G401.6 (cell line): Measurements from ENCODE around the gene GLB1L.
A peak's percentile ranks its signal among the peaks of the same experiment; 100 is the strongest.
"Not testable (repeated sequence)": the region's sequence is repeated elsewhere in the genome, so short reads cannot be mapped to it uniquely, and the experiment has no call there.

Experiments used
- FAIRE-seq: peaks from 2 replicates; lab custom pipeline; 2012; peaks lifted over from hg19 to GRCh38; lab: Jason Lieb, UNC

The GLB1L gene

DNA sequence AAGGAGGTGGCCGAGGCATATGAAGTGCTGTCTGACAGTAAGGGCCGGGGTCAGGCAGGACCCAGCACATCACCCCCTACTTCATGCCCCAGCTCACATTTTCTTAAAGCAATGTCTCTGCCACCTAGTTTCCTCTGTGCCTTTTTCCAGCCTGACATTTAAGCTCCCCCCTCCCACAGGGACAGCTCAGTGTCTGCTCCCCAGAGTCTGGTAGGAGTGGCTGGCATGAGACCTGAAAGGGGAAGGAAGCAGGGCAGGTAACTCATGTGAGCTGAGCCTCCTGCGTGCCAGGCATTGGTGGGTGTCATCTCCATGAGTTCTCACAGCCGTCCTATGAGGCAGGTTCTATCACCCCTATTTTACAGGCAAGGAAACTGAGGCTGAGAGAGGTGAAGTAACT, 35.4 kb upstream of the GLB1L start:
- FAIRE-seq = no peak

DNA sequence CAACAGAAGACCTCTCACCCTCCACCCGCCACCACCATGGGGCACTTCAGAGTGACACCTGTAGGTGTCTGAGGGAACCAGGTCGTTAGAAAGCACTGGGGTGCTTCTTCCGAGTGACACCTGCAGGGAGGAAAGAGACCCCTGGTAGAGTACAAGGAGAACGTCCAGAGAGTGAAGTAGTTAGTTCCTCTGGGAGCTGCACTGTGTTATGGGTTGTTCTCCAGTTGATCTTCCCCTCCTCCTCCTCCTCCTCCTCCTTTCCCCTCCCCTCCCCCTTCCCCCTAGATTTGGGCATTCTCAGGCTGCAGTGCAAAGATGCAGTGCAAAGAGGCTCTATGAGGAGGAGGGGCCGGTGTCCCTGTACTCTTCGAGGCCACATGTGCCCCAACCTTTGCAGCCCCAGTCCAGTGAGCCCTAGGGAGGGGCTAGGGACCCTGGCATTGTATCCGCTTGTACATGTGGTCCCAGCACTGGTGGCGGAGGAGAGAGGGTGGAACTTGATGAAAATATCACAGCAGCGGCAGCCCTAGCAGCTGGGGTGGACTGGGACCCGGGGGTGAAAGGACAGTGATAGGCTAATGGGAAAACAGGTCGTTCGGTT, 34.8 kb upstream of the GLB1L start:
- no peak for FAIRE-seq

DNA sequence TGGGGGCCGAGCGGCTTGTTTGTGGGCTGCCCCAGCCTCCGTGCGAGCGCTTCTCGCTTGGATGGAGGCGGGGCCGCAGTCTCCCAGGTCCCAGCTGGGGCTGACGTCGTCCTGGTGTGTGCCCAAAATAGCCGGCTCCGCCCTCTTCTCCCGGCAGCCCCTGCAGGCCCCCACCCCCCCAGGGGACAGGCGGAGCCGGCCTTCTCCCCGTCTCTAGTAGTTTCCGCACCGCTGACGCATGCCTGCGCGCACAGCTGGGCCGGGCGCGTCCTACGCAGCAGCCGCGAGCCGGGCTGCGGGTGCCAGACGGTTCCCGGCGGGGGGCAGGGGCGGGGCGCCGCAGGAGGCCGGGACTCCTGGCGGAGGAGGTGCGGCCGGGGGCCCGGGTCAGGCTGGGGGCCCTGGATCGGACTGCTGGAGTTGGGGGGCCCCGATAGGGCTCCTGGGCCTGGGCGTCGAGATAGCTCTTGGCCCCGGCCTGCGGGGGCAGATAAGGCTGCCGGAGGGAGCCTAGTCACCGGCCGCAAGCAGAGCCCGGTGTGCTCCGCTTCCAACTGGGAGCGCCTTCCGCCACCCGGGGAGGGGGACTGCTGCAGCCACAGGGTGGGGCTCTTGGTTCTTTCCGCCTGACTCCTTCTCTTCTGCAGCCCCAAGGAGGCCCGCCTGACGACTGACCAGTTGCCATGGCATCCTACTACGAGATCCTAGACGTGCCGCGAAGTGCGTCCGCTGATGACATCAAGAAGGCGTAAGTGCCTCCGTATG, 34.1 kb upstream of the GLB1L start, which contains the start of gene DNAJB2:
Gene DNAJB2 (plus strand): TSS at position 216 of the 765 bp plus-strand sequence. CDS start 468 bp downstream, at position 684.
- FAIRE-seq = peak; percentile 97

DNA sequence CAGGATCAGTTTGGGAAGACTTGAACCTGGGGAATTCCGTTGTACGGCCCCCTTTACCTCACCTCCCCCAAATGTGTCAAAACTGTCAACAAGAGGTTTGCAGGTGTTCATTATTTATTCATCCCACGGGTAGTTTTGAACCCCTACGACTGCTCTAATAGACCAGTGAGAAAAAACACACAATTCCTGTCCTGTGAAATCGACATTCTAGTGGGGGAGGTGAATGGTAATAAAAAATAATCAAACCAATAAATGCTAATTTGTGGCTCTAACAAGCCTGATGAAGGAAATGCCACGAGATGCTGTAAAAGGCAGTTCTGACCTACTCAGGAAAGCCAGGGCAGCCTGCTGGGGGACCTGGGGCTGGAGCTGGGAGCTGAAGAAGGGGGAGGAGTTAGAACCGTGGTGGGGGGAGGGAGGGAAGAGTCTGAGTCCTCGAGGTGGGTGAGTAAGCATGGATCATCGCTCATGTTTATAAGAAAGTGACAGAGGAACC, 33.5 kb upstream of the GLB1L start:
- FAIRE-seq = no peak

DNA sequence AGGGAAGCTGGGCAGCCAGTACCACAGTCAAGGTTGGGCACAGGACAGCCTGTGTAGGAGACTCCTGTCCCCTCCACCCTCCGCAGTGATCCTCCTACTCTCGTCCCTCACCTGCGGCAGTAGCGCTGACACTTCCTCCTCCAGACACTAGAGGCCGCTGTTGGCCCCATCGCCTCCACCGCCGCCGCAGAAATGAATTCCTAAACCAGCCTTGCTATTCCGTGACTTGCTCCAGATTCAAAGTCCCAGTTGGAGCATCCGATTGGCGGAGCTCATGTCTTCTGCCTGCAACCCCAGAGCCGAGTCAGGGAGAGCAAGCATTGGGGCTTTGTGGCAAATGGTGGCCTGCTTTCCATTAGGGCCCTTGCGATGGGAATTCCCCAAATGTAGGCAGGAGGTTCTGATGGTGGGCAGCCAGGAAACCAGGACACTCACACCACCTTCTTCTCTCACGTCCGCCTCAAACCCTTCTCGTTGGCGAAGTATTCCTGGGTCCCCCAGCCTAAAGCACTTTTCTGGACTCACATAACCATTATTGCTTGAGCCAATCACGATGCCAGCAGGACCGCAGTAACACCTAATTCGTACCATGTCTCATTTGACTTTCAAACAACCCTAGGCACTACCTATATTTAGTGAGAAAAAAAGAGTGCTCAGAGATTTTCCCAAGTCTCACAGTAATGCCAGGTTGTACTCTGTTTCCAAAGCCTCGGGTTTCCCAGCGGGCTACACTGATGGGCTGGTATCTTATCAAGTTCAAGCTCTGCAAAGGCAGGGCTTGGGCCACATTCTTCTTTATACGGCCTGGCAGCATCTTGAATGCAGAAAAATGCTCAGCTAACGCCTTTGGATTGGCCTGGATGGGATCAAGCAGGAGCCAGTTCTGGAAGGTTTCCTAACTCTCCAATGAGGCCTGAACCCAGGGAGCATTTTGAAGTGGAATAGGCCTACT, 32.7 kb upstream of the GLB1L start:
- peak; percentile 89 for FAIRE-seq

DNA sequence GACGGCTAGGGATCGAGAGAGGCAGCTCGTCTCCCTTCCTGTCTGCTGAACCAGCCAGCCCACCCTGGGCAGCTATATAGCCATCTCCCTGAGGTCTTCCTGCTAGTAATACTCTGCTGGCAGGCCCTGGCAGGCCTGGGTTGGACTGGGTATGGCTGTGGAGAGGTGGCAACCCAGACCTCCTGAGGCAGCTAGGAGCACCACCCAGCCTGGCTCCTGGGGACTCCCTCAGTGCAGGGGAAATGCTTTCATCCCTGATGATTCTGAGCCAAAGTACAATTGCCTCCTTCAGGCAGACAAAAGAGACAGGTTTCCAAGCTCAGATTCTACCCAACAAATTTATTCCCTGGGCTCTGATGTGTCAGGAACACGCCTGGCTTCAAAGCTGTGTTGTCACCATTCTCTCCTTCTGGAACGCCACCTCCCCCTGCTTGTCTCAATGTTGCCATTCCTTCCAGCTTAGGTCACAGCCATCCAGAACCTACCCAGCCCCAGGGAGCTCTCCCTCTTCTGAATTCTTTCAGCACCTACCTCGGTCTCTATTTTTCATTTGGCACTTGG, 29.2 kb upstream of the GLB1L start:
- peak; percentile 92 for FAIRE-seq

DNA sequence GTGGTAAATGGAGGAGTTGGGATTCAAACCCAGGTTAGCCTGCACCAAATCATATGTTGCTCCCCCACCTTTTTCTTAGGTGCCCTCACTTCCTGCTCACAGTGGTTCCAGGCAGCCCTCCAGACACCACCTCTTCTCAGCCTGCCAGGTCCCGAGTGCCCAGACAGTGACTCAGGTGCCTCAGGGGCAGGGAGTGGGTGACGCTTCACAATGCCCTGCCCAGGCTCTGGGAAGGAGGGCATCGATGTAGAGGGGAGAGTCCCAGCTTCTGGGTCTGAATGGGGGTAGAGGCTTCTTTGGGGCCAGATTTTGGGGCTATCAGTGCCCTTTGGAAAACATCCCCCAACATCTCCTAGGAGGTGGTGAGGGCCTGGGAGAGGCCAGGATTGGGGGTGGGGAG, 28.7 kb upstream of the GLB1L start:
- FAIRE-seq = no peak

DNA sequence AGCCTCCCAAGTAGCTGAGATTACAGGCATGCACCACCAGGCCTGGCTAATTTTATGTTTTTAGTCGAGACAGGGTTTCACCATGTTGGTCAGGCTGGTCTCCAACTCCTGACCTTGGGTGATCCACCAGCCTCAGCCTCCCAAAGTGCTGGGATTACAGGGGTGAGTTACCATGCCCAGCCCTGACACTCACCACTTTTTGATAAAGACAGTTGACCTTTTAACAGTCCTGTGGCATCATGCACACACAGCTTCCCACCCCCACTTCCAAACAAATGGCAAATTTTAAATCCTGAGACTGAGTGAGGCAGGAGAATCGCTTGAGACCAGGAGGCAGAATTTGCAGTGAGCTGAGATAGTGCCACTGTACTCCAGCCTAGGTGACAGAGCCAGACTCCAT, 27.8 kb upstream of the GLB1L start:
- FAIRE-seq = no peak

DNA sequence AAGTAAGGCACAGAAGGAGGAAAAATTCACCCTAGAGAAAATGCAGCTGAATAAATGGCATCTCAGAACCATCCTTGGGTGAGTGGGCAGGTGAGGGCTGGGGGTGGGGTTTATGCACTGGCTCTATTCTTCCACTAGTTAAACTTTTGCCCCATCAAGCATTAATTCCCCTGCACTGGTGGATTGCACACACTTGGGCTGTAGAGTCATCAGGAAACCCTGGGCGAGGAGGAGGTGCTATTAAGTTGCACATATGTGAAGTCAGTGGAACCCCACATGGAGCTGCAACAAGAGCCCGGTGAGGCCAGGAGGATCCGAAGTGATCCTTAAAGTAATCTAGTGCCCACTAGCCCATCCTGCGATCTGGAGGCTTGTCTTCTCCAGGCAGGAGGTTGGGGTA, 27.1 kb upstream of the GLB1L start:
- no peak for FAIRE-seq

DNA sequence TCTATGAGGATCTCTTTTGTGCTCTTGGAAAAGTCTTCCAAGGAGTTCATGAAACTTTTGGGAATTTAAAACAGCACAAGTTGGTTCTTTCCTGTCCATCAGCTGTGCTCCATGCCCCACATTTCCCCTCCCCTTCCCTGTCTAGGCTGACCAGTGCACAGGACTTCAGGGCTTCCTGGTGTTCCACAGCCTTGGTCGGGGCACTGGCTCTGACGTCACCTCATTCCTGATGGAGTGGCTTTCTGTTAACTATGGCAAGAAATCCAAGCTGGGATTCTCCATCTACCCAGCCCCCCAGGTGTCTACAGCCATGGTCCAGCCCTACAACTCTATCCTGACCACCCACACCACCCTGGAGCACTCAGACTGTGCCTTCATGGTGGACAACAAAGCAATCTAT, 25.8 kb upstream of the GLB1L start:
- no peak for FAIRE-seq

DNA sequence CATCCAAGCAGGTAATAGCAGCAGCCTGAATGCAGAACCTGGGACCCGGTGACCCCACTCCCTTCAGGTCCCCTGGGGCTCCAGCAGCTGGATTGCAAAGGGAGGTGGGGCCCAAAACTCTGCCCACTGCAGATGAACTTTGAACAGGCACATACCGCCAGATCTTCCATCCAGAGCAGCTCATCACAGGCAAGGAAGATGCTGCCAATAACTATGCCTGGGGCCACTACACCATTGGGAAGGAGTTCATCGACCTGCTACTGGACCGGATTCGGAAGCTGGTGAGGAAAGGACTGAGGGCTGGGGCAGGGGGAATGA, 24.8 kb upstream of the GLB1L start:
- FAIRE-seq = no peak

DNA sequence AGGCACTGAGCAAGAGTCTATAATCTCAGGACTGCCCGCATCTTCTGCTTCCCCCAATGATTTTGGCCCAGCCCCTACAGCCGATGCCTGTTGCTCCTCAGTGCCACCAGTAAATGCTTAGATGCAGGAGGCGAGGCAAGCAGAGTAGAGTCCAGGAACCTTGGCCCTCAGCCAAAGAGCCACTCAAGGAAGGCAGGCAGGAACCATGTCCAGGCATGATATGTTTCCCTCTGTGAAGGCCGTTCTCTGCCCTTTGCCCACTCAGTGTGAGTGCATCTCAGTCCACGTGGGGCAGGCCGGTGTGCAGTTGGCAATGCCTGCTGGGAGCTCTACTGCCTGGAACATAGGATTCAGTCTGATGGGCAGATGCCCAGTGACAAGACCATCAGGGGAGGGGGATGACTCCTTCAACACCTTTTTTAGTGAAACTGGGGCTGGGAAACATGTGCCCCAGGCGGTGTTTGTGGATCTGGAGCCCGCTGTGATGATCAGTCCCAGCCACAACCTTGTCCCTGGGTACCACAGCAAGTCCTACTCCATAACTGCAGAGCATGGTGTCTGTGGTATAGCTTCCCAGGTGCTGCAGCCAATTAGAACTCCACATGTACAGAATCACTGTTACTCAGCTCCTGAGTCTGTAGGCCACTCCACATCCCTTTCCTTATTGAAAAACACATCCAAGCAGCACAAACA, 24.3 kb upstream of the GLB1L start:
- FAIRE-seq = no peak

DNA sequence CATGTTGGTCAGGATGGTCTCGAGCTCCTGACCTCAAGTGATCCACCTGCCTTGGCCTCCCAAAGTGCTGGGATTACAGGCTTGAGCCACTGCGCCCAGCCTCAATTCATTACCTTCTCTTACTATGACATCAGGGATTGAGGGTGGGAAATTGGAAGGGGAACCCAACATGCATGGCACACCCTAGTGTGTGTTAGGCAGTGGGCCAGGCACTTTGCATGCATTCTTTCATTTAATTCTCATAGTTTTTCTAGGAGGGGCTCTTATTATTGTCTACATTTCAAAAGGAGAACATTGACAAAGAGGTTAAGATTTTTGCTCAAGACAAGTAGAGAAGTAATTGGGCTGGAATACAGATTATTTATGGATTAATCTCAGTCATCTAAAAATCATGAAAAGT, 23.1 kb upstream of the GLB1L start:
- FAIRE-seq = no peak

DNA sequence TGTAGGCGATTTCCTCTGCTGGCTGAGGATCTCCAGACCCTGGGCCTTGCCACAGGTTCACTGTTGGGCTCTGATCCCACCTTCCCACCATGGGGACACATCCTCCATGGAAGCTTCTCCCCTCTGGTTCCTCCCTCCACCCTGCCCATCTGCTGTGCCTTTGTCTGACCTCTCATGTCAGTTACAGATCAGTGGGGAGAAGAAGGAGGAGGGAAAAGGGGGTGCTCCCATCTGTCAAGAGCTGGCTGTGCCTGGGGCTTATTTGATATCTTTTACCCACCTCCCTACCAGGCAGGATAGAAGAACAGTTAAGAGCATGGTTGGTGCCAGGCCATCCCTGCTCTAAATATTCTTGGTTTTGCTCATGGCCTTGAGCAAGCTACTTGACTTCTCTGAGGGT, 21.6 kb upstream of the GLB1L start:
- no peak for FAIRE-seq

DNA sequence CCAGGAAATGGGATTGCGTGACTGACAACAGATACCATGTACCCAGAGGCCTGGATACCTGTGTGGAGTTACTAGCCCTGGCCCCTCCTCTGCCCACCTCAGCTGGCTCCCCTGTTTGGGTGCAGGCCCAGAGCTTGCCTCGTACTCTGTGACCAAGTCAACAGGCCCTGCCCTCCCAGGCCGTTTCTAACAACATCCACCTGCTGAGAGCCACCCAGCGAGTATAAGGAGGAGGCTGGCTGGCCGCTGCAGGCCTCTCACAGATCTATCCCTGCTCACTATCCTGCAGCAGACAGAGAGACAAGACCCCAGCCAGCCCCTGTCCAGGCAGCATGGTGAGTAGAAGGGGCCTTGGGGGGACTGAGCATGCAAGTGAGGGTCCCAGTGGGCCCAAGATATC, 21.0 kb upstream of the GLB1L start:
- FAIRE-seq = no peak

DNA sequence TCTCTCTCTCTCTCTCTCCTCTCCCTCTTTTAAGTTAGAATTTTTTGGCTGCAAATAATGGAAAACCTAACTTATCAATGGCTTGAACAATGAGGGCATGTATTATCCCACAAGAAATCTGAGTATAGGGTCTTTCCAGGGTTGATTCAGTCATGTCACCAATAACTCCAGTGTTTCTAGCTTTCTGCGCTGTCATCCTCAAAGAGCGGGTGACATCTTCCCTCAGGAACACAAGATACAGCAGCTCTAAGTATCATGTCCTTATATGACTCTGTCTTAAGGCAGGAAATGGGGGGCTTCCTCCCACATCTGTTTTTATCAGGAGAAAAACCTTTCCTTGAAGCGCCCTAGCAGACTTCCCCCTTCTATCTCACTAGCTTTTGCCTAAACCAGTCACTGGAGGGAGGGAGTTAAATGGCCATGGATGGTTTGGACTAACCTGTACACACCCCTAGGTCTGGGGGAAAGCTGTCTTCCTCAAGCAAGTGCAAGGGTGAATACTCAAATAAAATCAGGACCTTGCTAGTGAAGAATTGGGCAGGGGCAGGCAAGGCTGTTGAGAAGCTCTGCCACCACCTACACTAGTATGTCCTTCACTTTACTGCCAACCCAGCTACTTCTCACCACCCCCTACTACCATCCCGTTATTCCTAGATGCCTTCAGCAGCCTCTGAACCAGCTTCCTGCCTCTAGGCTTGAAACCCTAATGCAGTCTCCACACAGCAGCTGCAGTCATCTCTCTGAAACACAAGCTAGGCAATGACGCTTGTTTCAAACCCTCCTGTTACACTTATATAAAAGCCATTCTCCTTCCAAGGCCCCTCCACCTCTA, 16.0 kb upstream of the GLB1L start:
- no peak for FAIRE-seq

DNA sequence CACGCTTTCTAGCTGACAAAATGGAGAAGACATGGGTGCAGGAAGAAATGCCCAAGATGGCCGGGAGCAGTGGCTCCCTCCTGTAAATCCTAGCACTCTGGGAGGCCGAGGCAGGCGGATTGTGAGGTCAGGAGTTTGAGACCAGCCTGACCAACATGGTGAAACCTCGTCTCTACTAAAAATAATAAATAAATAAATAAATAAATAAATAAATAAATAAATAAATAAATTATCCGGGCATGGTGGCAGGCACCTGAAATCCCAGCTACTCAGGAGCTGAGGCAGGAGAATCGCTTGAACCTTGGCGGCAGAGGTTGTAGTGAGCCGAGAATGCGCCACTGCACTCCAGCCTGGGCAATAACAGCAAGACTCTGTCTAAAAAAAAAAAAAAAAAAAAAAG, 13.7 kb upstream of the GLB1L start:
- not testable (repeated sequence) for FAIRE-seq

DNA sequence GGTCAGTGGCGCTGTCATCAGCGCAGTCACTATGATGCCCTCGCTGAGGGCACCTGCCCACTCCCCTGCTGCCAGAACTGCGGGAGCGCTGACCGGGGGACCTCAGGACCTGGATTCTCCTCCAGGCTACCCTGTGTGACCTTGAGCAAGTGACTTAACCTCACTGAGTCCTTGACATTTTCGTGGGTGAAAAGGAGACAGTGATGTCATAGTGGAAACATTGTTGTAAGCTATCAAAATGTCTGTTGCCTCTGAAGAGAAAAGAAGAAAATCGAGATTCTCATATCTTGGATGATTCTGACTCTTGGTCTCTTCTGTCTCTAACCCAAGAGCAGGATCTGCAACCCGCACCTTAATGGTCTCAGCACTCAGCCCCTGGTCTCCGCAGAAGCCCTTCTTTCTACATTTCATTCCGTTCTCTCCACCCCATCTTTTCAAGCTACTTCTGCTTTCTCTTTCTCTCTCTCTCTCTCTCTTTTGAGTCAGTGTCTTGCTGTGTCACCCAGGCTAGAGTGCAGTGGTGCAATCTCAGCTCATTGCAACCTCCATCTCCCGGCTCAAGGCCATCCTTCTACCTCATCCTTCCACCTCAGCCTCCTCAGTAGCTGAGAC, 9.5 kb upstream of the GLB1L start:
- FAIRE-seq = no peak

DNA sequence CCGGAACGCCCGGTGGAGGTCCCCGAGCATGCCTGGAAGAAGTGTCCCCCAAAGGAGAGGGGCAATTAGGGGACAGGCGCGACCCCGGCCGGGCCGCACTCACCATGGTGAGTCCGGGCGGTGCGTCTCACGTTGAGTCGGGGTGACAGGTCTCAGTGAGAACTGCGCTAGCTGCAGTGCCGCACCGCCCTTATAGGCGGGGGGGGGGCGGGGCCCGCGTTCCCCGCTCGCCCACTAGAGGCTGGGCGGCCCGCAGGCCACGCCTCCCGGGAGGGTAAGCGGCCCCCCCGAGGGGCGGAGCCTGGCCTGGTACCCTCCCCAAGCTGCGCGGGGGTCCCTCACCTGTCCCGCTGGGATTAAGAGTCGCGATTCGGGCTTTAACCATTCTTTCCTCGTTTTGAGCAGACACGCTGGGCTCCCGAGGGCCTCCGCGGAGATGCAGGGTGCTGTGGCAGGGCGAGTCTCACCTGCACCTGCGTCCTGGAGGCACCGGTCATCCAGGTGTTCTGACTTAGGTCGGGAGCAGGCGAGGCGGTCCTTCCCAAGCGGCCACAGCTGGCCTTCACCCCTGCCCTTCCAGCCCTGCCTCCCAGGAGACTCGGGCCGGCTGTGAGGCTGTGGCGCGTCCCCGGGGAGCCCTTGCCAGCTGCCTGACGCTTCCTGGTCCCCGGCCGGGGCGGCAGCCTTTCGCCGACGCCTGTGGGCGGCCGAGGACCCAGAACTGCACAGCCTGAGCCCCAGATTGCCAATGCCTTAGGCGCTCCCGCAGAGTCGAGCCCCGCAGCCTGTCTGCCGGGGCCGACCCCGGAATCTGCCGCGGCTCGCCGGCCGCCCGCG, 8.7 kb upstream of the GLB1L start, which contains the start of gene TUBA4A:
Gene TUBA4A (minus strand): TSS at position 166 of the 837 bp plus-strand sequence. CDS start 60 bp downstream, at position 106.
- no peak for FAIRE-seq
